Neural progenitor cell (in vitro differentiated cells): ENCODE data around the gene SMYD3.

Experiments
- EZH2 ChIP-seq: fragments of 200-600 bp; sonication (generic); IDR thresholded peaks from 2 replicates; pipeline ENCODE4 v1.6.1; 2017; ENCODE audit warnings: antibody characterized with exemption, mild to moderate bottlenecking, moderate library complexity
- EZH2phosphoT487 ChIP-seq: fragments of 200-600 bp; sonication (generic); IDR thresholded peaks from 2 replicates; pipeline ENCODE4 v1.6.1; 2017; ENCODE audit warnings: antibody characterized with exemption
- TF ChIP-seq, protein P1 (sequence below): fragments of 200-600 bp; sonication (generic); IDR thresholded peaks from 2 replicates; pipeline ENCODE4 v1.5.1; 2017; ENCODE audit warnings: antibody characterized with exemption, mild to moderate bottlenecking

GRCh38 chr1:246318622-246319021 is 188.5 kb downstream of the SMYD3 start:
- TF ChIP-seq, protein P1, sequence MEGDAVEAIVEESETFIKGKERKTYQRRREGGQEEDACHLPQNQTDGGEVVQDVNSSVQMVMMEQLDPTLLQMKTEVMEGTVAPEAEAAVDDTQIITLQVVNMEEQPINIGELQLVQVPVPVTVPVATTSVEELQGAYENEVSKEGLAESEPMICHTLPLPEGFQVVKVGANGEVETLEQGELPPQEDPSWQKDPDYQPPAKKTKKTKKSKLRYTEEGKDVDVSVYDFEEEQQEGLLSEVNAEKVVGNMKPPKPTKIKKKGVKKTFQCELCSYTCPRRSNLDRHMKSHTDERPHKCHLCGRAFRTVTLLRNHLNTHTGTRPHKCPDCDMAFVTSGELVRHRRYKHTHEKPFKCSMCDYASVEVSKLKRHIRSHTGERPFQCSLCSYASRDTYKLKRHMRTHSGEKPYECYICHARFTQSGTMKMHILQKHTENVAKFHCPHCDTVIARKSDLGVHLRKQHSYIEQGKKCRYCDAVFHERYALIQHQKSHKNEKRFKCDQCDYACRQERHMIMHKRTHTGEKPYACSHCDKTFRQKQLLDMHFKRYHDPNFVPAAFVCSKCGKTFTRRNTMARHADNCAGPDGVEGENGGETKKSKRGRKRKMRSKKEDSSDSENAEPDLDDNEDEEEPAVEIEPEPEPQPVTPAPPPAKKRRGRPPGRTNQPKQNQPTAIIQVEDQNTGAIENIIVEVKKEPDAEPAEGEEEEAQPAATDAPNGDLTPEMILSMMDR: no peak
- TF ChIP-seq EZH2 (no peak), EZH2phosphoT487 (no peak)
